GM12892 (cell line): ENCODE measurements around the gene GPSM3.

Experiments used
- DNase-seq: peaks from one replicate; pipeline ENCODE4 v3.0.0; 2011; ENCODE audit not compliant: insufficient read length
- FAIRE-seq: peaks from 2 replicates; lab custom pipeline; 2011; peaks lifted over from hg19 to GRCh38; lab: Jason Lieb, UNC
- POLR2A ChIP-seq: IDR thresholded peaks from 2 replicates; pipeline ENCODE4 v1.6.1; 2011; ENCODE audit warnings: low read depth, low read length, control low read depth
- POLR2AphosphoS5 ChIP-seq: IDR thresholded peaks from 2 replicates; pipeline ENCODE4 v1.6.1; 2011; ENCODE audit warnings: low read depth, low read length, control low read depth
- TAF1 ChIP-seq: IDR thresholded peaks from 2 replicates; pipeline ENCODE4 v1.6.1; 2011; ENCODE audit warnings: low read depth, mild to moderate bottlenecking, control low read depth, low read length, borderline replicate concordance

Gene GPSM3

GRCh38 chr6:32158052-32158451, 34.4 kb downstream of the GPSM3 start:
- no peak for FAIRE-seq

GRCh38 chr6:32156891-32157290, 35.6 kb downstream of the GPSM3 start:
- no peak for TF ChIP-seq POLR2AphosphoS5
- no peak for TF ChIP-seq POLR2A
- no peak for TF ChIP-seq TAF1
- FAIRE-seq = no peak

More at GRCh38 chr6:32158052-32158451, 34.4 kb downstream of the GPSM3 start:
- TF ChIP-seq POLR2AphosphoS5 (no peak), TAF1 (no peak), POLR2A (no peak)
- no peak for DNase-seq

GRCh38 chr6:32154514-32155161, 37.8 kb downstream of the GPSM3 start:
- FAIRE-seq (peak; percentile 88), DNase-seq (peak; percentile 80)
- TF ChIP-seq POLR2A (no peak), TAF1 (no peak), POLR2AphosphoS5 (no peak)

More at GRCh38 chr6:32156891-32157290, 35.6 kb downstream of the GPSM3 start:
- DNase-seq = no peak

GRCh38 chr6:32153564-32154513, 38.6 kb downstream of the GPSM3 start, which contains the start of gene PPT2:
PPT2 (plus strand) TSS chr6:32154141; CDS start chr6:32154595, 454 bp downstream.
- DNase-seq (no peak), FAIRE-seq (peak; percentile 60)
- TF ChIP-seq POLR2AphosphoS5 (no peak), TAF1 (no peak), POLR2A (no peak)

GRCh38 chr6:32152769-32153563, 39.5 kb downstream of the GPSM3 start:
- no peak for FAIRE-seq
- TF ChIP-seq TAF1 (no peak), POLR2AphosphoS5 (no peak), POLR2A (no peak)
- DNase-seq = no peak

DNA sequence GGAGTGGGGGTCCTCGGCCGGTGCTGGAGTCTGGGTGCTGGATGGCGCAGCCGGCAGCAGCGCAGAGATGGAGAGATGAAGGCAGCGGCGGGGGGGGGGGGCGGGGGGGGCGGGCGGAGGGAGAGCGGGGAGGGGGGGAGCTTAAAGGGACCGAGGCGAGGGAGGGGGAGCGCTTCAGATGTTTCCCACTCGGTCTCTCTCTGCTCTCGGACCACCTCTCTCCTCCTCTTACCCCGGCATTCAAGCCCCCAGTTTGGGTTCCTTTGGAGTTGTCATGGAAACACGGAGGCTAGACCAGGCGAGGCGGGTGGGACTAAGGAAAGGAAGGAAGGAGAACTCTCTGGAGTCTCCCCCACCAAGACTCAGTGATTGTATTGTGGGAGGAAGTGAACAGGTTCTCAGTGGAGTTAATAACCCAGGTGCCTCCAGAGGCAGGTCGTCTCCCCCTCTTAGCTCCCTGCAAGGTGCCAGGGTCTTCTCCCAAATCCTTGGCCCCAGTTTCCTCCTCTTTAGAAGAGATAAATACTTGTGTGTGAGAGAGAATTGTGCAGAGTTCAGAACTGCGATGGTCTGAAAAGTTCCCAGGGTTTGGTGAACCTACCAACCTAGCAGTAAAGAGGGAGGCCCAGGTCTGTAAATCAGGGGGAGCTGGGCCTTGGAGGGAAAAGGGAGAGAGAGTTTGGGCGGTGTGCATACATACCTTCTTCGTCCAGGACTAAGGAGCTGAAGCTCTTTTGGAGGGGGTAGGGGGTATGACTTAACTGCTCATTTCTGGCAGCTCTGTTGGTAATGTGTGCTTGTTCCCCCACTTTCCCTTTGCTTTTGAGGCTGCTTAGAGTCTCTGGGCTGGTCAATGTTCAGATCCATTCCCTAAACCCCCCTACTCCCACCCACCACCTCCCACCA, 40.3 kb downstream of the GPSM3 start, which contains the start of gene PRRT1:
Gene PRRT1, minus strand, starts transcription at position 77 of the 906 bp plus-strand sequence. CDS start 112 bp downstream, outside the sequence.
- DNase-seq (no peak), FAIRE-seq (no peak)
- TF ChIP-seq TAF1 (no peak), POLR2AphosphoS5 (no peak), POLR2A (no peak)

DNA sequence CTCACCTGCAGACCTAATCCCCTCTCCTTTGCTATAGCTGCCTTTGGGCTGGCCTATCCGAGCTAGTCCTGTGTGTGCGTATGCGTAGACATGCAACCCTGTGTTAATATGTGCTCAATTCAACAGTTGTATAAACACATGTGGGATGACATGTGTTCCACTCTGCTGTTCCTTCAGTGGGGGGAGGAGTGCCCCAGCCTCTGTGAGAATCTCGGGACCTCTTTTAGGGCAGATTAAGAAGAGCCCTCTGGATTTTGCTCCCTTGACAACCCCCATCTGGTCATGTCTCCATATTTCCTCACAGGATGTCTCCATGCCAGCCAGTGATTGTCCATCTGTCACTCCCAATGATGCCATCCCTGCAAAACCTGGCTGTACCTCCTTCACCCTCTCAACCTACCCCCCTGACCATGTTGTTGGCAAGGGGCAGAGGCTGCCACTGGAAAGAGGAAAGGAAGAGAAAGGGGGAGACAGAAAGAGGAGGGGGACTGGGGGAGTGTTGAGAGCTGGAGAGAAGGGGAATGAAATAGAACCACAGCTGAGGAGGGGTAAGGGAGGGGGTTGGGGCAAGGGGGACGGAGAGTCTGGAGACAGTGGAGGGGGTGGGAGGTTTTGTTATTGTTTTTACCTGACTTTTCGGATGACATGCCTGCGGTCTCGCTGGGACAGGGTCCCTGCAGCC, 41.1 kb downstream of the GPSM3 start:
- TF ChIP-seq POLR2A = no peak
- no peak for TF ChIP-seq TAF1
- TF ChIP-seq POLR2AphosphoS5 = no peak
- DNase-seq (no peak), FAIRE-seq (no peak)

GRCh38 chr6:32149932-32150870, 42.2 kb downstream of the GPSM3 start:
- no peak for FAIRE-seq
- TF ChIP-seq POLR2AphosphoS5 = no peak
- no peak for TF ChIP-seq POLR2A
- TF ChIP-seq TAF1 = no peak
- DNase-seq = no peak

DNA sequence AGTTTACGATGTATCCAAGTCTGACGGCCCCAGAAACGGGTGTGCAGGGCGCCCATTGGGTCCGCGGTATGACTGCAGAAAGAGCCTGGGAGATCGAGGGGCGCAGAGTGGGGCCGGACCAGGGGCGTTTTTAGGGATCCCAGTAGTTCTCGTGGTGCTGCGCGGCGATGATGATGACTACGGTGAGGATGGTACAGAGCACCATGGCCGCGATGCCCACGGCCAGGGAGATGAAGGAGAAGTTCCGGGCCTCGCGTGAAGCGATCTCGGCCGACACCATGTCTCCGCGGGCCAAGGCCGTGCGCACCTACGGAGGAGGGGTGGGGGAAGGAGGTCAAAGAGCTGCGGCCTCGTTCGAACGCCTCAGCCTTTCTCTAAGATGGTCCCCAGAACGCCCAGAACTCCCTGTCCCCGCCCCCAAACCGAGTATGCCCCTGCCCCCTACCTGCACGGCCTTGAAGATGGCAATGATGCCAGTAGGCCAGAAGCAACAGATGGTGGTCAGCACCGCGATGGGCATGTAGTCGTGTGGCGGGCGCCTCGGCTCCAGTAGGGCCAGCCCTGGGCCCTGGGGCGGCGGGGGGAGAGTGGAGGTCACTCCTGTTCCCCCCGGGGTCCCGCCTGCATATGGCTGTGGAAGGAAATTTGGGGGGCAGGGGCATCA, 43.2 kb downstream of the GPSM3 start:
- FAIRE-seq (no peak), DNase-seq (no peak)
- TF ChIP-seq POLR2AphosphoS5 (no peak), POLR2A (no peak), TAF1 (no peak)
